GM23248 (cell line): ENCODE data around the gene ARAP1. TPM values are rescaled to one million over a fixed set of nuclear protein-coding genes. Genes with fewer than 3 reads are reported as not detected.

ENCODE experiments used
- DNase-seq: peaks from one replicate; pipeline ENCODE4 v3.0.0-alpha.2; 2015
- H2AFZ ChIP-seq: fragments of 200-600 bp; sonication (generic); 2 replicates; pipeline ENCODE4 v1.6.1; 2016; ENCODE audit warnings: antibody characterized with exemption
- H3F3A ChIP-seq: fragments of 200-600 bp; sonication (generic); 2 replicates; pipeline ENCODE4 v1.6.1; 2016; ENCODE audit warnings: mild to moderate bottlenecking, antibody characterized with exemption, mixed run types; ENCODE audit not compliant: insufficient read depth
- H3K27ac ChIP-seq: fragments of 200-600 bp; sonication (generic); 2 replicates; pipeline ENCODE4 v1.5.1; 2016; ENCODE audit warnings: mild to moderate bottlenecking
- H3K27me3 ChIP-seq: fragments of 200-600 bp; sonication (generic); replicated peaks from 2 replicates; pipeline ENCODE4 v1.6.1; 2016; ENCODE audit warnings: mild to moderate bottlenecking; ENCODE audit not compliant: insufficient read depth
- H3K36me3 ChIP-seq: fragments of 200-600 bp; sonication (generic); 2 replicates; pipeline ENCODE4 v1.6.1; 2016; ENCODE audit warnings: low read depth, mild to moderate bottlenecking
- H3K4me1 ChIP-seq: fragments of 200-600 bp; sonication (generic); 2 replicates; pipeline ENCODE4 v1.6.1; 2016; ENCODE audit warnings: mild to moderate bottlenecking; ENCODE audit not compliant: insufficient read depth
- H3K4me2 ChIP-seq: fragments of 200-600 bp; sonication (generic); one replicate; pipeline ENCODE4 v1.6.1; 2016; ENCODE audit warnings: mild to moderate bottlenecking; ENCODE audit not compliant: unreplicated experiment
- H3K4me3 ChIP-seq: fragments of 200-600 bp; sonication (generic); 2 replicates; pipeline ENCODE4 v1.5.1; 2016; ENCODE audit warnings: mild to moderate bottlenecking
- H3K79me2 ChIP-seq: fragments of 200-600 bp; sonication (generic); 2 replicates; pipeline ENCODE4 v1.6.1; 2016; ENCODE audit warnings: mild to moderate bottlenecking; ENCODE audit not compliant: insufficient read depth
- H3K9ac ChIP-seq: fragments of 200-600 bp; sonication (generic); 2 replicates; pipeline ENCODE4 v1.6.1; 2016; ENCODE audit warnings: mild to moderate bottlenecking
- H3K9me2 ChIP-seq: fragments of 200-600 bp; sonication (generic); 2 replicates; pipeline ENCODE4 v1.6.1; 2016; ENCODE audit warnings: mixed run types, mild to moderate bottlenecking, moderate library complexity; ENCODE audit not compliant: insufficient read depth
- H3K9me3 ChIP-seq: fragments of 200-600 bp; sonication (generic); one replicate; pipeline ENCODE4 v1.6.1; 2017; ENCODE audit warnings: low read depth
- H4K20me1 ChIP-seq: fragments of 200-600 bp; sonication (generic); 2 replicates; pipeline ENCODE4 v1.6.0; 2016; ENCODE audit not compliant: insufficient read depth
- EZH2 ChIP-seq: fragments of 200-600 bp; sonication (generic); IDR thresholded peaks from 2 replicates; pipeline ENCODE4 v1.6.1; 2018; ENCODE audit warnings: antibody characterized with exemption, mild to moderate bottlenecking; ENCODE audit not compliant: insufficient read depth, poor library complexity, severe bottlenecking
- EZH2phosphoT487 ChIP-seq: fragments of 200-600 bp; sonication (generic); IDR thresholded peaks from 2 replicates; pipeline ENCODE4 v1.6.1; 2018; ENCODE audit warnings: antibody characterized with exemption, moderate library complexity, mild to moderate bottlenecking, low read depth; ENCODE audit not compliant: insufficient read depth
- WGBS, 2 experiments: methylation state at CpG; one replicate each; pipeline ENCODE4 v1.1.6; 2015 to 2017; ENCODE audit warnings: low lambda C conversion rate in 2 of 2, low coverage in 1 of 2; ENCODE audit errors: missing lambda C conversion rate in 2 of 2; 5-methylcytosine and 5-hydroxymethylcytosine counted together
- in situ Hi-C: fragments of 300-500 bp; cut with MboI; formaldehyde crosslinking; loops from 2 replicates; pipeline ENCODE4 v1.15.0; 2020
- polyA plus RNA-seq: library from polyadenylated mRNA; unstranded; fragments of >200 nt; fragmentation: Nextera tagmentation; extraction: Ambion mirVana; gene quantifications from 2 replicates; pipeline ENCODE4 v1.2.1, GENCODE V29; 2016
- total RNA-seq: library from RNA; depleted of rRNA; stranded (reverse); fragments of >200 nt; shearing (Covaris generic); gene quantifications from 2 replicates; pipeline ENCODE4 v1.2.3, GENCODE V29; 2014

ARAP1 gene
- total and polyA plus RNA-seq, 2 experiments from 2014 or later: 41.5 to 73.9 TPM

GRCh38 chr11:72716290-72716689 is 35.9 kb downstream of the ARAP1 start:
- no peak overlapping the region for H3K27ac ChIP-seq
- in situ Hi-C loops: loop anchor here (25.0 kb wide), 1 partner anchor 446 kb away; no protein-coding TSS in a partner anchor
- H3K4me2 ChIP-seq: no peak overlapping the region
- no peak overlapping the region for H3K9ac ChIP-seq
- H2AFZ ChIP-seq: no peak overlapping the region
- TF ChIP-seq EZH2 (no peak), EZH2phosphoT487 (no peak)
- H3K9me3 ChIP-seq: no peaks in the 10 kb centered on the region
- no peak for DNase-seq
- no peaks in the 10 kb centered on the region for H3K36me3 ChIP-seq
- no peaks in the 10 kb centered on the region for H3F3A ChIP-seq
- WGBS, 2 experiments: 66% methylated on average over 7 of the region's 7 CpGs
- no peak overlapping the region for H3K4me3 ChIP-seq
- H3K9me2 ChIP-seq: no peaks in the 10 kb centered on the region
- 0 out of 2 replicates have a peak, but pooled peaks cover 3% of the 10 kb centered on the region for H4K20me1 ChIP-seq
- H3K27me3 ChIP-seq: no peaks in the 10 kb centered on the region
- H3K4me1 ChIP-seq: peaks cover 10% of the 10 kb centered on the region; the same call in 1 of the 2 replicates
- H3K79me2 ChIP-seq: peaks cover 87% of the 10 kb centered on the region

- Histone ChIP-seq H3K4me2 (no peak overlapping the region), H3K36me3 (no peaks in the 10 kb centered on the region; the same call in 1 of the 2 replicates), H3K9me3 (no peaks in the 10 kb centered on the region), H3K4me1 (no peaks in the 10 kb centered on the region), H3K27me3 (no peaks in the 10 kb centered on the region), H4K20me1 (no peaks in the 10 kb centered on the region), H3K4me3 (no peak overlapping the region), H3K9me2 (no peaks in the 10 kb centered on the region), H3K9ac (no peak overlapping the region), H3K27ac (no peak overlapping the region), H2AFZ (no peak overlapping the region), H3K79me2 (peaks cover 52% of the 10 kb centered on the region), H3F3A (no peaks in the 10 kb centered on the region)
- TF ChIP-seq EZH2phosphoT487: no peak
- TF ChIP-seq EZH2: no peak
- DNase-seq: no peak
- in situ Hi-C loops: loop anchor here (25.0 kb wide), 1 partner anchor 449 kb away; no protein-coding TSS in a partner anchor
- 69 to 76% methylated on average over 8 to 10 of the region's 10 CpGs for WGBS, 2 experiments
Observed at GRCh38 chr11:72712841-72713240, 39.4 kb downstream of the ARAP1 start.

GRCh38 chr11:72712168-72712751 is 39.9 kb downstream of the ARAP1 start:
- in situ Hi-C loops: loop anchor here (25.0 kb wide), 1 partner anchor 450 kb away; no protein-coding TSS in a partner anchor
- Histone ChIP-seq H3K27me3 (no peaks in the 10 kb centered on the region), H3K4me3 (no peak overlapping the region), H3K4me2 (no peak overlapping the region), H3K9ac (no peak overlapping the region), H4K20me1 (no peaks in the 10 kb centered on the region), H2AFZ (no peak overlapping the region), H3K9me3 (no peaks in the 10 kb centered on the region), H3K79me2 (peaks cover 47% of the 10 kb centered on the region), H3K4me1 (no peaks in the 10 kb centered on the region), H3K9me2 (no peaks in the 10 kb centered on the region), H3F3A (no peaks in the 10 kb centered on the region), H3K27ac (no peak overlapping the region), H3K36me3 (no peaks in the 10 kb centered on the region; the same call in 1 of the 2 replicates)
- no peak for DNase-seq
- WGBS, 2 experiments: 65% methylated on average over 11 to 26 of the region's 26 CpGs
- no peak for TF ChIP-seq EZH2phosphoT487
- TF ChIP-seq EZH2: no peak

- DNase-seq: no peak
Observed at GRCh38 chr11:72711141-72711540, 41.1 kb downstream of the ARAP1 start.

More at GRCh38 chr11:72711141-72711540, 41.1 kb downstream of the ARAP1 start:
- H3K9ac ChIP-seq: no peak overlapping the region
- H2AFZ ChIP-seq: no peak overlapping the region
- WGBS, 2 experiments: 88 to 89% methylated on average over 9 of the region's 9 CpGs
- H3K4me3 ChIP-seq: no peak overlapping the region
- H3K27me3 ChIP-seq: no peaks in the 10 kb centered on the region
- H3K27ac ChIP-seq: no peak overlapping the region
- no peaks in the 10 kb centered on the region for H3K9me3 ChIP-seq
- in situ Hi-C loops: loop anchor here (25.0 kb wide), 1 partner anchor 451 kb away; no protein-coding TSS in a partner anchor
- H4K20me1 ChIP-seq: no peaks in the 10 kb centered on the region
- no peaks in the 10 kb centered on the region for H3K4me1 ChIP-seq
- H3F3A ChIP-seq: no peaks in the 10 kb centered on the region
- H3K79me2 ChIP-seq: peaks cover 35% of the 10 kb centered on the region
- H3K36me3 ChIP-seq: no peaks in the 10 kb centered on the region; the same call in 1 of the 2 replicates
- H3K9me2 ChIP-seq: no peaks in the 10 kb centered on the region
- TF ChIP-seq EZH2 (no peak), EZH2phosphoT487 (no peak)
- H3K4me2 ChIP-seq: no peak overlapping the region
